Measurements from ENCODE around the gene FAM32A. TPM values are rescaled to one million over a fixed set of nuclear protein-coding genes. Genes with fewer than 3 reads are reported as not detected.
"Not testable (repeated sequence)": the region's sequence is repeated elsewhere in the genome, so short reads cannot be mapped to it uniquely, and the experiment has no call there.

Gene FAM32A
- total RNA-seq, 1 donor from 2014 or later, result 103 TPM

DNA sequence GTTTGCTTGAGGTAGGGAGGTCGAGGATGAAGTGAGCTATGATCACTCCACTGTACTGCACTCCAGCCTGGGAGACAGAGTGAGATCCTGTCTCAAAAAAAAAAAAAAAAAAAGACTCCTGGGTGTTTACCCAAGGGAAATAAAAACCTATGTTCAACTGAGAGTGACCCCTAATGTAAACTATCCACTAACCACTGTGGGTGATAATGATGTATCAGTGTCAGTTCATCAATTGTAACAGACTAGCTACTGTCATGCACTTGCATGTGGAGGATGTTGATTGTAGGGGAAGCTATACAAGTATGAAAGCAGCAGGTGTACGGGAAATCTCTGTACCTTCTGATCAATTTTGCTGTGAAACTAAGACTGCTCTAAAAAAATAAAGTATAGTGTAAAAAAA lies 9.3 kb upstream of the FAM32A start:
- Mint-ChIP-seq H3K27me3 (ENCODE audit: unreplicated experiment) (no peaks in the 10 kb centered on the region), H3K27ac (ENCODE audit: unreplicated experiment) (no peak overlapping the region), H3K4me3 (ENCODE audit: unreplicated experiment) (no peak overlapping the region), H3K9me3 (ENCODE audit: unreplicated experiment) (peaks cover 4% of the 10 kb centered on the region), H3K4me1 (ENCODE audit: low read depth, unreplicated experiment) (no peaks in the 10 kb centered on the region), H3K36me3 (ENCODE audit: unreplicated experiment) (no peaks in the 10 kb centered on the region)
- TF ChIP-seq, protein P1, sequence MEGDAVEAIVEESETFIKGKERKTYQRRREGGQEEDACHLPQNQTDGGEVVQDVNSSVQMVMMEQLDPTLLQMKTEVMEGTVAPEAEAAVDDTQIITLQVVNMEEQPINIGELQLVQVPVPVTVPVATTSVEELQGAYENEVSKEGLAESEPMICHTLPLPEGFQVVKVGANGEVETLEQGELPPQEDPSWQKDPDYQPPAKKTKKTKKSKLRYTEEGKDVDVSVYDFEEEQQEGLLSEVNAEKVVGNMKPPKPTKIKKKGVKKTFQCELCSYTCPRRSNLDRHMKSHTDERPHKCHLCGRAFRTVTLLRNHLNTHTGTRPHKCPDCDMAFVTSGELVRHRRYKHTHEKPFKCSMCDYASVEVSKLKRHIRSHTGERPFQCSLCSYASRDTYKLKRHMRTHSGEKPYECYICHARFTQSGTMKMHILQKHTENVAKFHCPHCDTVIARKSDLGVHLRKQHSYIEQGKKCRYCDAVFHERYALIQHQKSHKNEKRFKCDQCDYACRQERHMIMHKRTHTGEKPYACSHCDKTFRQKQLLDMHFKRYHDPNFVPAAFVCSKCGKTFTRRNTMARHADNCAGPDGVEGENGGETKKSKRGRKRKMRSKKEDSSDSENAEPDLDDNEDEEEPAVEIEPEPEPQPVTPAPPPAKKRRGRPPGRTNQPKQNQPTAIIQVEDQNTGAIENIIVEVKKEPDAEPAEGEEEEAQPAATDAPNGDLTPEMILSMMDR (IDR thresholded peaks at IDR 0.05; ENCODE audit: partially characterized antibody, unreplicated experiment), result no peak
- no peak for DNase-seq

GRCh38 chr19:16178866-16179265 lies 6.3 kb upstream of the FAM32A start:
- not testable (repeated sequence) for H3K36me3 Mint-ChIP-seq (ENCODE audit: unreplicated experiment); H3K27me3 Mint-ChIP-seq (ENCODE audit: unreplicated experiment); H3K9me3 Mint-ChIP-seq (ENCODE audit: unreplicated experiment); H3K4me3 Mint-ChIP-seq (ENCODE audit: unreplicated experiment); DNase-seq; H3K4me1 Mint-ChIP-seq (ENCODE audit: low read depth, unreplicated experiment); H3K27ac Mint-ChIP-seq (ENCODE audit: unreplicated experiment)

- Mint-ChIP-seq H3K27me3 (ENCODE audit: unreplicated experiment) (peaks cover 8% of the 10 kb centered on the region), H3K9me3 (ENCODE audit: unreplicated experiment) (peaks cover 5% of the 10 kb centered on the region), H3K27ac (ENCODE audit: unreplicated experiment) (no peak overlapping the region), H3K36me3 (ENCODE audit: unreplicated experiment) (no peaks in the 10 kb centered on the region), H3K4me3 (ENCODE audit: unreplicated experiment) (no peak overlapping the region), H3K4me1 (ENCODE audit: low read depth, unreplicated experiment) (no peaks in the 10 kb centered on the region)
- no peak for DNase-seq
- TF ChIP-seq, protein P1 (IDR thresholded peaks at IDR 0.05; ENCODE audit: partially characterized antibody, unreplicated experiment), result no peak
These were observed 4.6 kb upstream of the FAM32A start for GRCh38 chr19:16180611-16181010.

- peak overlapping the region; percentile 90 for H3K27ac Mint-ChIP-seq (ENCODE audit: unreplicated experiment)
- no peak for DNase-seq
- peaks cover 6% of the 10 kb centered on the region for H3K9me3 Mint-ChIP-seq (ENCODE audit: unreplicated experiment)
- peaks cover 3% of the 10 kb centered on the region for H3K4me1 Mint-ChIP-seq (ENCODE audit: low read depth, unreplicated experiment)
- no peaks in the 10 kb centered on the region for H3K36me3 Mint-ChIP-seq (ENCODE audit: unreplicated experiment)
- TF ChIP-seq, protein P1 (IDR thresholded peaks at IDR 0.05; ENCODE audit: partially characterized antibody, unreplicated experiment), result no peak
- H3K4me3 Mint-ChIP-seq (ENCODE audit: unreplicated experiment), result peak overlapping the region; percentile 93
- peaks cover 8% of the 10 kb centered on the region for H3K27me3 Mint-ChIP-seq (ENCODE audit: unreplicated experiment)
These were observed 516 bp upstream of the FAM32A start for GRCh38 chr19:16184665-16185122.

DNA sequence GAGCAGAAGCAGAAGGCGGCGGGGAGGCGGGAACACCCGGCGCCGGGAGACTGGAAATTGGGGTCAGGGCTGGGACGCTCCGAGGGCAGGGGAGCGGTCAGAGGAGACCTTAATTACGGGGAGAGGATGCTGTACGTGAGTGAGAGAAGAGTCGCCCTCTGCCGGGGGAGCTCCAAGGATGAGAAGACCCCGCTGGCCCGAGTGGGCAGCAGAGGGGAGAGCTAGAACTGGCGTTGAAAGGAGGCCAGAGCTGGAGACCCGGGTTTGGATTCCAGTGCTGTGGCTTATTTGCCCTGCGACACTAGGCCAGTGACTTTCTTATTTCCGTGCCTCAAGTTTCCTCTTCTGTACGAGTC lies 536 bp downstream of the FAM32A start:
- DNase-seq, result peak; percentile 84
- H3K27ac Mint-ChIP-seq (ENCODE audit: unreplicated experiment), result peak overlapping the region; percentile 90

More for the DNA sequence above, 536 bp downstream of the FAM32A start:
- Mint-ChIP-seq H3K9me3 (ENCODE audit: unreplicated experiment) (peaks cover 6% of the 10 kb centered on the region), H3K36me3 (ENCODE audit: unreplicated experiment) (no peaks in the 10 kb centered on the region), H3K27me3 (ENCODE audit: unreplicated experiment) (peaks cover 8% of the 10 kb centered on the region), H3K4me3 (ENCODE audit: unreplicated experiment) (peak overlapping the region; percentile 93), H3K4me1 (ENCODE audit: low read depth, unreplicated experiment) (peaks cover 3% of the 10 kb centered on the region)
- TF ChIP-seq, protein P1 (IDR thresholded peaks at IDR 0.05; ENCODE audit: partially characterized antibody, unreplicated experiment), result peak; percentile 57

Measured in glutamatergic neuron (in vitro differentiated cells).